Measurements from ENCODE around the gene SLC25A1.

DNA sequence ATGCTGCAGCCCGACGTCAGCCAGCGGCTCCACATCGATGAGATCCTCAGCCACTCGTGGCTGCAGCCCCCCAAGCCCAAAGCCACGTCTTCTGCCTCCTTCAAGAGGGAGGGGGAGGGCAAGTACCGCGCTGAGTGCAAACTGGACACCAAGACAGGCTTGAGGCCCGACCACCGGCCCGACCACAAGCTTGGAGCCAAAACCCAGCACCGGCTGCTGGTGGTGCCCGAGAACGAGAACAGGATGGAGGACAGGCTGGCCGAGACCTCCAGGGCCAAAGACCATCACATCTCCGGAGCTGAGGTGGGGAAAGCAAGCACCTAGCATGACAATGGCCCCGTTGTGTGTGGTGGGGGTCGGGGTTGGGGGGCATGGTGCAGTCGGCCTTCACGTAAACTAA, 46.4 kb downstream of the SLC25A1 start:
- TF ChIP-seq, protein P1, sequence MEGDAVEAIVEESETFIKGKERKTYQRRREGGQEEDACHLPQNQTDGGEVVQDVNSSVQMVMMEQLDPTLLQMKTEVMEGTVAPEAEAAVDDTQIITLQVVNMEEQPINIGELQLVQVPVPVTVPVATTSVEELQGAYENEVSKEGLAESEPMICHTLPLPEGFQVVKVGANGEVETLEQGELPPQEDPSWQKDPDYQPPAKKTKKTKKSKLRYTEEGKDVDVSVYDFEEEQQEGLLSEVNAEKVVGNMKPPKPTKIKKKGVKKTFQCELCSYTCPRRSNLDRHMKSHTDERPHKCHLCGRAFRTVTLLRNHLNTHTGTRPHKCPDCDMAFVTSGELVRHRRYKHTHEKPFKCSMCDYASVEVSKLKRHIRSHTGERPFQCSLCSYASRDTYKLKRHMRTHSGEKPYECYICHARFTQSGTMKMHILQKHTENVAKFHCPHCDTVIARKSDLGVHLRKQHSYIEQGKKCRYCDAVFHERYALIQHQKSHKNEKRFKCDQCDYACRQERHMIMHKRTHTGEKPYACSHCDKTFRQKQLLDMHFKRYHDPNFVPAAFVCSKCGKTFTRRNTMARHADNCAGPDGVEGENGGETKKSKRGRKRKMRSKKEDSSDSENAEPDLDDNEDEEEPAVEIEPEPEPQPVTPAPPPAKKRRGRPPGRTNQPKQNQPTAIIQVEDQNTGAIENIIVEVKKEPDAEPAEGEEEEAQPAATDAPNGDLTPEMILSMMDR (IDR thresholded peaks at IDR 0.05) = no peak
- TF ChIP-seq GABPA (IDR thresholded peaks at IDR 0.05; ENCODE audit: low read depth) (no peak), EZH2phosphoT487 (IDR thresholded peaks at IDR 0.05; ENCODE audit: borderline replicate concordance, low read depth) (no peak), POLR2AphosphoS5 (IDR thresholded peaks at IDR 0.05; ENCODE audit: low read depth, low read length) (no peak), RFX5 (IDR thresholded peaks at IDR 0.05; ENCODE audit: low read length) (no peak), SIN3A (IDR thresholded peaks at IDR 0.05; ENCODE audit: borderline replicate concordance, low read depth, low read length) (no peak), SMC3 (IDR thresholded peaks at IDR 0.05; ENCODE audit: low read depth, low read length) (no peak), EP300 (IDR thresholded peaks at IDR 0.05; ENCODE audit: borderline replicate concordance in 1 of 2, low read depth in 1 of 2, low read length in 1 of 2) (no peak)
- TF ChIP-seq, protein P2, sequence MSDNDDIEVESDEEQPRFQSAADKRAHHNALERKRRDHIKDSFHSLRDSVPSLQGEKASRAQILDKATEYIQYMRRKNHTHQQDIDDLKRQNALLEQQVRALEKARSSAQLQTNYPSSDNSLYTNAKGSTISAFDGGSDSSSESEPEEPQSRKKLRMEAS (IDR thresholded peaks at IDR 0.05; ENCODE audit: low read depth) = no peak
